PC-9 (cell line): ENCODE results near the gene PSMG4. TPM values are rescaled to one million over a fixed set of nuclear protein-coding genes. Genes with fewer than 3 reads are reported as not detected.

Experiments used
- BruUV-seq: library from RNA; stranded (reverse); fragments of 400-500 nt; replicated peaks from 2 replicates; lab custom pipeline; 2021; lab: Mats Ljungman, UMichigan
- CTCF ChIA-PET: fragments of 300-600 bp; sonication (Branson Sonifier 250); formaldehyde crosslinking; loops from one replicate; lab custom pipeline; 2022; ENCODE audit warnings: antibody characterized with exemption; lab: Charles Lee
- POLR2A ChIA-PET: fragments of 300-600 bp; sonication (Branson Sonifier 250); formaldehyde crosslinking; loops from one replicate; lab custom pipeline; 2022; ENCODE audit warnings: antibody characterized with exemption; ENCODE audit not compliant: unreplicated experiment; lab: Charles Lee
- DNase-seq, 2 experiments: peaks; one replicate each; pipeline versions ENCODE4 v3.0.0 to v3.0.0-alpha.2; 2015 to 2022; ENCODE audit warnings: mixed read lengths in 1 of 2
- H2AFZ ChIP-seq: fragments of 200-600 bp; sonication (generic); 2 replicates; pipeline ENCODE4 v1.8.1; 2017; ENCODE audit warnings: antibody characterized with exemption
- H3F3A ChIP-seq: fragments of 200-600 bp; sonication (generic); 2 replicates; pipeline ENCODE4 v1.8.1; 2017; ENCODE audit warnings: antibody characterized with exemption, mild to moderate bottlenecking, low read depth; ENCODE audit not compliant: insufficient read depth
- H3K27ac ChIP-seq: fragments of 200-600 bp; sonication (generic); 2 replicates; pipeline ENCODE4 v1.6.1; 2016; ENCODE audit warnings: mixed run types
- H3K27me3 ChIP-seq: fragments of 200-600 bp; sonication (generic); 2 replicates; pipeline ENCODE4 v1.6.1; 2016; ENCODE audit warnings: low read depth, mixed run types; ENCODE audit not compliant: insufficient read depth
- H3K36me3 ChIP-seq: fragments of 200-600 bp; sonication (generic); 2 replicates; pipeline ENCODE4 v1.6.1; 2016; ENCODE audit warnings: low read depth, mixed run types
- H3K4me1 ChIP-seq: fragments of 200-600 bp; sonication (generic); replicated peaks from 2 replicates; pipeline ENCODE4 v1.6.1; 2016; ENCODE audit warnings: mixed run types; ENCODE audit not compliant: insufficient read depth
- H3K4me2 ChIP-seq: fragments of 200-600 bp; sonication (generic); 2 replicates; pipeline ENCODE4 v1.6.1; 2017; ENCODE audit warnings: mixed run types
- H3K4me3 ChIP-seq: fragments of 200-600 bp; sonication (generic); 2 replicates; pipeline ENCODE4 v1.6.1; 2016; ENCODE audit warnings: mixed run types
- H3K79me2 ChIP-seq: fragments of 200-600 bp; sonication (generic); 2 replicates; pipeline ENCODE4 v1.6.1; 2017; ENCODE audit warnings: low read depth, mixed run types
- H3K9me2 ChIP-seq: fragments of 200-600 bp; sonication (generic); 2 replicates; pipeline ENCODE4 v1.8.1; 2017; ENCODE audit warnings: mild to moderate bottlenecking; ENCODE audit not compliant: insufficient read depth
- H3K9me3 ChIP-seq: fragments of 200-600 bp; sonication (generic); 2 replicates; pipeline ENCODE4 v1.8.1; 2016; ENCODE audit warnings: low read depth; ENCODE audit not compliant: insufficient read depth
- H4K20me1 ChIP-seq: fragments of 200-600 bp; sonication (generic); 2 replicates; pipeline ENCODE4 v1.8.1; 2017; ENCODE audit not compliant: insufficient read depth
- EZH2 ChIP-seq: fragments of 200-600 bp; sonication (generic); IDR thresholded peaks from 2 replicates; pipeline ENCODE4 v1.8.0; 2017; ENCODE audit warnings: antibody characterized with exemption, low read depth
- intact Hi-C: fragments of 100-400 bp; cut with micrococcal nuclease; formaldehyde crosslinking; loops from one replicate; pipeline ENCODE4 v1.10.0; 2022; ENCODE audit not compliant: unreplicated experiment
- total RNA-seq: library from RNA; stranded (reverse); gene quantifications from 2 replicates; pipeline ENCODE4 v1.2.3, GENCODE V29; 2021
- TF ChIP-seq, protein P1 (sequence below): fragments of 200-600 bp; sonication (generic); conservative IDR thresholded peaks from 2 replicates; pipeline ENCODE4 v1.6.1; 2017; ENCODE audit warnings: mixed run types, antibody characterized with exemption, mild to moderate bottlenecking, moderate library complexity

Gene PSMG4
- total RNA-seq, 1 experiment from 2014 or later = 33.8 TPM

DNA sequence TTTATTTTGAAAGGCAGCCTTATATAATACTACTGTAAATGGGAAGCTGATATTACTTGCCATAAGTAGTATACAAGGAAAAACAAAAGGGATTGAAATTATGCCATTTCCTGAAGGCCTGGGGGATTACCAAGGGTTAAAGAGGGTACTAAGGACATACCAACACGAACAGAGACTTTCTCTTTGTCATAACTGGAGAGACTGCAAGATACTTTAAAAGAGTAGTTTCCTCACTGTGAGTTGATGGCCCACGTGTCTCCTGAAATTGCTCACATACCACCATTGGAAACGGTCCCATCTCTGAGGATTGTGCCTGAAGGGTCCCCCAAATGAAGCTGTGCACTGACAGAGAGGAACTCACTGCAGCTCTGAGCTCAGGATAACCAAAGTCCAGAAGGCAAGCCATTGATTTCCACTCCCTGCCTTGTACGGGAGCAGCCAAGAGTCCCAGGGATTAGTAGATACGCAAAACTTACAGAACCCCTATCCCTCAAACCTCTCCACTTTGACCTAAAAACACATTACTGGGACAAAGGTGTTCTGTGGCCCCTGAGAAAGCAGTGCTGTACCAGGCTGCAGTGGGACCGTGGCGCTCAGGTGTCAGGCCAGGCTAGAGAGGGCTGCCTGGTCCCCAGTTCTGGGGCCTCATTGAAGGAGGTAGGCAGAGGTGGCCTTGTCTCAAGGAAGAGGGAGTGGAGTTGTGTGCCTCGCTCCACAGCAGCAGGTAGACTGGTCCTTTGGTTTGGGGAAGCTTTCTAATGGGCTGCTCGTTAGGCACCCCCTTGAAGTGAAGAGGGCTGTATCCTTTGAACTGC lies 15.2 kb downstream of the PSMG4 start:
- no peak for DNase-seq
- Histone ChIP-seq H3K79me2 (no peaks in the 10 kb centered on the region), H3K4me1 (no peaks in the 10 kb centered on the region), H3K27me3 (no peaks in the 10 kb centered on the region), H3K27ac (no peak overlapping the region), H3F3A (no peaks in the 10 kb centered on the region), H3K4me2 (no peak overlapping the region), H3K9me3 (no peaks in the 10 kb centered on the region), H3K36me3 (no peaks in the 10 kb centered on the region), H3K9me2 (no peaks in the 10 kb centered on the region), H2AFZ (no peak overlapping the region), H4K20me1 (no peaks in the 10 kb centered on the region), H3K4me3 (no peak overlapping the region)
- BruUV-seq = no TSS peak
- intact Hi-C loops = no loop called here
- CTCF ChIA-PET = no interaction called here
- POLR2A ChIA-PET = no interaction called here
- TF ChIP-seq, protein P1, sequence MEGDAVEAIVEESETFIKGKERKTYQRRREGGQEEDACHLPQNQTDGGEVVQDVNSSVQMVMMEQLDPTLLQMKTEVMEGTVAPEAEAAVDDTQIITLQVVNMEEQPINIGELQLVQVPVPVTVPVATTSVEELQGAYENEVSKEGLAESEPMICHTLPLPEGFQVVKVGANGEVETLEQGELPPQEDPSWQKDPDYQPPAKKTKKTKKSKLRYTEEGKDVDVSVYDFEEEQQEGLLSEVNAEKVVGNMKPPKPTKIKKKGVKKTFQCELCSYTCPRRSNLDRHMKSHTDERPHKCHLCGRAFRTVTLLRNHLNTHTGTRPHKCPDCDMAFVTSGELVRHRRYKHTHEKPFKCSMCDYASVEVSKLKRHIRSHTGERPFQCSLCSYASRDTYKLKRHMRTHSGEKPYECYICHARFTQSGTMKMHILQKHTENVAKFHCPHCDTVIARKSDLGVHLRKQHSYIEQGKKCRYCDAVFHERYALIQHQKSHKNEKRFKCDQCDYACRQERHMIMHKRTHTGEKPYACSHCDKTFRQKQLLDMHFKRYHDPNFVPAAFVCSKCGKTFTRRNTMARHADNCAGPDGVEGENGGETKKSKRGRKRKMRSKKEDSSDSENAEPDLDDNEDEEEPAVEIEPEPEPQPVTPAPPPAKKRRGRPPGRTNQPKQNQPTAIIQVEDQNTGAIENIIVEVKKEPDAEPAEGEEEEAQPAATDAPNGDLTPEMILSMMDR = no peak
- no peak for TF ChIP-seq EZH2

DNA sequence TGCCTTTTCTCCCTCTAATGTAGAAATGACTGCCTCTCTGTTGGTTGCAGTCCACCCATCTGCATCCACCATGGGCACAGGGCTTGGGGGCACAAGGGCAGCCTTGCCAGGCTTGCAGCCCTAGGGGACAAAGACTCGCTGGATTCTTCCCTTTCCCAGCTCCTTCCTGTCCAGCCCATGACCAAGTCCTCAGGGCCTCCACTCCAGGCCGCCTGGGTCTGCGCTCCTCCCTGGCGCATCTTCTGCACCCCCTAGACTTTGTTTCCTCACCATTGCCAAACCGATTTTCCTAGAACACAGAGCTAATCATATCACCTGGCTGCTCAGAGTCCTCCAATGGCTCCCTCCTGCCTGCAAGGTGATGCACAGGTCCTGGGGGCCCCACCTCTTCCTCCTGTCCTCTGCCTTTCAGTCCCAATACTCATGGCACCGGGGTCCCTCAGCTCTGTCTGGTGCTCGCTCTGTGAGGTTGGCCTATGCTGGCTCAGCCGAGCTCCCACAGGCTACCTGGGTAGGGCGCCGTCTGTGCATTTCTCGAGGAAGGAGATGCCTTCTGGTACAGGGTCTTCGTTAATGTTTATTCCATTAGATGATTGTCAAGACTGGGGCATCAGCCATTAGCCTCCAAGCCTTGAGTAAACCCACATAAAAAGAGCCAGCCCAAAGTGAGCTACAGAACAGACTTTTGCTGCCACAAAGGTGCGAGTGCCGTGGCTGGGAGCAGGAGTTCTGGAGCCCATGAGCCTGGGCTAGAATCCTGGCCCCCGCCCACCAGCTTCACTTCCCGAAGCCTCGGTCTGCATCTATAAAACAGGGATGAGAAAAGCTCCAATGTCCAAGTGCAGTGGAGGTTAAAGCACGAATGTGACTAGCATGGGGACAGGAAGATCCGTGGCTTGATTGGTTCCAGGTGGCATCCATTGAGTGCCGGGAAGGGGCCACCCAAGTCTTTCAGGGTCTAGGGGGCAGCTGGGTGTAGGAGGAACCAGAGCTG lies 17.7 kb downstream of the PSMG4 start:
- Histone ChIP-seq H3K9me3 (no peaks in the 10 kb centered on the region), H3K4me3 (no peak overlapping the region), H3F3A (no peaks in the 10 kb centered on the region), H3K27me3 (no peaks in the 10 kb centered on the region), H3K4me1 (no peaks in the 10 kb centered on the region), H3K9me2 (no peaks in the 10 kb centered on the region), H2AFZ (no peak overlapping the region), H3K79me2 (no peaks in the 10 kb centered on the region), H3K27ac (no peak overlapping the region), H3K36me3 (no peaks in the 10 kb centered on the region), H4K20me1 (no peaks in the 10 kb centered on the region), H3K4me2 (no peak overlapping the region)
- ChIA-PET POLR2A (no interaction called here), CTCF (no interaction called here)
- BruUV-seq = no TSS peak
- DNase-seq = no peak
- TF ChIP-seq EZH2 = no peak
- TF ChIP-seq, protein P1 = no peak
- intact Hi-C loops = loop anchor here (5.0 kb wide), 4 partner anchors 141 to 731 kb away; partner anchors contain the start of gene FAM50B

DNA sequence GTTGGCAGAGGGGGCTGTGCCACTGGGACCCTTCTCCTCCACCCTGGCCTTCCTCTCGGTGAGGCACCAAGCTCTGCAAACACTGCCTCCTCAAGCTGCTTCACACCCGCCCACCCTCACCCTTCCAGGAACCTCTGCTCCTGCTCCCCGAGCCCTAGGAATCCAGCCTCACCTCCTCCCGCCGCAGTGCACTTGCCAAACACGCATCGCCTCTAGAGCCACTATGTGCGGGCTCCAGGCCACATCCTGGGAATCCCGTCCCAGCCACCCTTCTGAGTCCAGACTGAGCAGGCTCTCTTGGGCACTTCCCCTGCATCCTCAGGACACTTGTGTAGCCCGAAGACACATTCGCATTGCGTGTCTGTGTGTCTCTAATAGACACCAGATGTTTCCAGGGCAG lies 18.5 kb downstream of the PSMG4 start:
- ChIA-PET POLR2A (no interaction called here), CTCF (no interaction called here)
- Histone ChIP-seq H3K27ac (no peak overlapping the region), H3K9me3 (no peaks in the 10 kb centered on the region), H3K27me3 (no peaks in the 10 kb centered on the region), H3K4me3 (no peak overlapping the region), H3K79me2 (no peaks in the 10 kb centered on the region), H4K20me1 (no peaks in the 10 kb centered on the region; the same call in 1 of the 2 replicates), H2AFZ (no peak overlapping the region), H3F3A (no peaks in the 10 kb centered on the region), H3K4me1 (no peaks in the 10 kb centered on the region), H3K9me2 (no peaks in the 10 kb centered on the region), H3K36me3 (no peaks in the 10 kb centered on the region), H3K4me2 (no peak overlapping the region)
- intact Hi-C loops = loop anchor here (5.0 kb wide), 4 partner anchors 140 to 730 kb away; partner anchors contain the start of gene FAM50B
- DNase-seq = no peak
- TF ChIP-seq, protein P1 = no peak
- no peak for TF ChIP-seq EZH2
- BruUV-seq = no TSS peak
